SK-N-SH (cell line): ENCODE data around the gene IMMT. TPM values are rescaled to one million over a fixed set of nuclear protein-coding genes. Genes with fewer than 3 reads are reported as not detected.

Source experiments
- CTCF ChIA-PET: fragments of 300-600, 350-600 bp; formaldehyde crosslinking; extraction: SDS; loops from one replicate; lab custom pipeline; 2021; lab: Yijun Ruan, JAX
- POLR2A ChIA-PET: fragments of 350-600 bp; sonication (Branson Sonifier 250); formaldehyde crosslinking; extraction: SDS; loops from one replicate; lab custom pipeline; 2020; ENCODE audit warnings: antibody characterized with exemption, inconsistent platforms; lab: Yijun Ruan, JAX
- DNase-seq: peaks from one replicate; pipeline ENCODE4 v3.0.0; 2012
- H2AFZ ChIP-seq: fragments of 200-600 bp; sonication (generic); 2 replicates; pipeline ENCODE4 v1.8.1; 2016; ENCODE audit warnings: antibody characterized with exemption, mild to moderate bottlenecking, low read depth
- H3F3A ChIP-seq: fragments of 200-600 bp; sonication (generic); replicated peaks from 2 replicates; pipeline ENCODE3; 2016; ENCODE audit warnings: antibody characterized with exemption, mild to moderate bottlenecking; ENCODE audit not compliant: insufficient read depth
- H3K27ac ChIP-seq, 2 experiments: fragments of 200-500 bp in 1 of 2; fragments of 200-600 bp in 1 of 2; sonication (Bioruptor generic) in 1 of 2; sonication (generic), shearing (Covaris generic) in 1 of 2; 2 replicates each; pipeline versions ENCODE4 v1.5.1 to v1.6.1; 2014 to 2016; ENCODE audit warnings: low read depth in 2 of 2, inconsistent platforms in 1 of 2, low read length in 1 of 2, mild to moderate bottlenecking in 1 of 2, mixed read lengths in 1 of 2
- H3K27me3 ChIP-seq: fragments of 200-600 bp; sonication (generic), shearing (Covaris generic); 2 replicates; pipeline ENCODE4 v1.6.1; 2016; ENCODE audit warnings: mixed run types; ENCODE audit not compliant: insufficient read depth
- H3K36me3 ChIP-seq, 2 experiments: fragments of 200-500 bp in 1 of 2; fragments of 200-600 bp in 1 of 2; sonication (Bioruptor generic) in 1 of 2; sonication (generic) in 1 of 2; replicated peaks in 1 of 2; 2 replicates each; pipeline versions ENCODE3 to v1.5.1; 2014 to 2016; ENCODE audit warnings: low read length in 1 of 2, mild to moderate bottlenecking in 1 of 2; ENCODE audit not compliant: insufficient read depth in 2 of 2, control insufficient read depth in 1 of 2
- H3K4me1 ChIP-seq, 2 experiments: fragments of 200-500 bp in 1 of 2; fragments of 200-600 bp in 1 of 2; sonication (Bioruptor generic) in 1 of 2; sonication (generic), shearing (Covaris generic) in 1 of 2; 2 replicates each; pipeline versions ENCODE4 v1.5.1 to v1.6.1; 2014 to 2016; ENCODE audit warnings: low read depth in 1 of 2, low read length in 1 of 2, mixed run types in 1 of 2; ENCODE audit not compliant: insufficient read depth in 2 of 2, control insufficient read depth in 1 of 2
- H3K4me2 ChIP-seq: fragments of 200-600 bp; sonication (generic), shearing (Covaris generic); 2 replicates; pipeline ENCODE4 v1.6.1; 2017; ENCODE audit warnings: mixed run types
- H3K4me3 ChIP-seq, 2 experiments: fragments of 200-500 bp in 1 of 2; fragments of 200-600 bp in 1 of 2; sonication (Bioruptor generic) in 1 of 2; sonication (generic), shearing (Covaris generic) in 1 of 2; 2 replicates each; pipeline versions ENCODE4 v1.5.1 to v1.8.1; 2014 to 2016; ENCODE audit warnings: low read depth in 2 of 2, inconsistent platforms in 1 of 2, low read length in 1 of 2, mild to moderate bottlenecking in 1 of 2, mixed read lengths in 1 of 2, moderate library complexity in 1 of 2
- H3K79me2 ChIP-seq: fragments of 200-600 bp; sonication (generic); 2 replicates; pipeline ENCODE4 v1.8.1; 2017; ENCODE audit warnings: mild to moderate bottlenecking; ENCODE audit not compliant: insufficient read depth
- H3K9ac ChIP-seq: fragments of 200-600 bp; sonication (generic); 2 replicates; pipeline ENCODE4 v1.6.1; 2017; ENCODE audit warnings: mixed run types
- H3K9me2 ChIP-seq: fragments of 200-600 bp; sonication (generic); 2 replicates; pipeline ENCODE4 v1.6.1; 2017; ENCODE audit warnings: mixed run types
- H3K9me3 ChIP-seq: fragments of 200-600 bp; sonication (generic); 2 replicates; pipeline ENCODE4 v1.6.1; 2017; ENCODE audit warnings: mixed run types, mild to moderate bottlenecking, moderate library complexity
- H4K20me1 ChIP-seq: fragments of 200-600 bp; sonication (generic); 2 replicates; pipeline ENCODE4 v1.6.1; 2017; ENCODE audit warnings: mild to moderate bottlenecking, mixed run types; ENCODE audit not compliant: insufficient read depth
- CHD2 ChIP-seq: fragments of 150-350 bp; IDR thresholded peaks from 2 replicates; pipeline ENCODE4 v1.6.1; 2018; ENCODE audit warnings: low read length; ENCODE audit not compliant: partially characterized antibody
- EP300 ChIP-seq, 2 experiments: IDR thresholded peaks; 2 replicates each; pipeline versions ENCODE4 v1.4.0 to v1.6.1; 2012; ENCODE audit warnings: borderline replicate concordance in 1 of 2, low read depth in 1 of 2, low read length in 1 of 2
- FOSL2 ChIP-seq: IDR thresholded peaks from 2 replicates; pipeline ENCODE4 v1.4.0; 2012; ENCODE audit warnings: low read depth, mild to moderate bottlenecking, moderate library complexity, borderline replicate concordance
- FOXJ3 ChIP-seq: sonication (generic); formaldehyde crosslinking; IDR thresholded peaks from 2 replicates; pipeline ENCODE4 v1.5.1; 2020; ENCODE audit warnings: mild to moderate bottlenecking, missing genetic modification reagents
- FOXM1 ChIP-seq: IDR thresholded peaks from 2 replicates; pipeline ENCODE4 v1.4.0; 2012; ENCODE audit warnings: low read depth, mild to moderate bottlenecking
- NFIC ChIP-seq: IDR thresholded peaks from 2 replicates; pipeline ENCODE4 v1.4.0; 2012; ENCODE audit warnings: borderline replicate concordance
- NRF1 ChIP-seq: IDR thresholded peaks from 2 replicates; pipeline ENCODE4 v1.6.1; 2012; ENCODE audit warnings: low read depth, mild to moderate bottlenecking, low read length
- POLR2AphosphoS5 ChIP-seq: IDR thresholded peaks from 2 replicates; pipeline ENCODE4 v1.6.1; 2012; ENCODE audit warnings: low read depth, low read length
- RAD21 ChIP-seq: IDR thresholded peaks from 2 replicates; pipeline ENCODE4 v1.6.1; 2012; ENCODE audit warnings: mild to moderate bottlenecking, low read length
- SIN3A ChIP-seq: IDR thresholded peaks from 2 replicates; pipeline ENCODE4 v1.6.1; 2012; ENCODE audit warnings: low read depth, mild to moderate bottlenecking, low read length, moderate library complexity, borderline replicate concordance
- TAF1 ChIP-seq: IDR thresholded peaks from 2 replicates; pipeline ENCODE4 v1.6.1; 2012; ENCODE audit warnings: low read depth, mild to moderate bottlenecking, low read length, moderate library complexity, borderline replicate concordance
- YY1 ChIP-seq: IDR thresholded peaks from 2 replicates; pipeline ENCODE4 v1.4.0; 2012; ENCODE audit warnings: low read depth, mild to moderate bottlenecking
- ZBTB33 ChIP-seq: IDR thresholded peaks from 2 replicates; pipeline ENCODE4 v1.4.0; 2012; ENCODE audit warnings: low read depth, borderline replicate concordance
- WGBS: methylation state at CpG from one replicate; pipeline ENCODE4 v1.1.6; 2017; ENCODE audit warnings: low lambda C conversion rate; 5-methylcytosine and 5-hydroxymethylcytosine counted together
- polyA plus RNA-seq, 3 experiments: library from polyadenylated mRNA; depleted of rRNA; stranded (reverse); fragments of >200 nt; gene quantifications; 2 replicates each; pipeline ENCODE4 v1.2.3, GENCODE V29; 2012
- TF ChIP-seq, protein P1 (sequence below): IDR thresholded peaks from 2 replicates; pipeline ENCODE4; 2012
- TF ChIP-seq, protein P2 (sequence below): fragments of 200-600 bp; sonication (generic); IDR thresholded peaks from 2 replicates; pipeline ENCODE4 v1.6.1; 2017; ENCODE audit warnings: antibody characterized with exemption, mild to moderate bottlenecking, moderate library complexity
- TF ChIP-seq, protein P3 (sequence below): fragments of 150-350 bp; IDR thresholded peaks from 2 replicates; pipeline ENCODE4 v1.6.1; 2017; ENCODE audit warnings: antibody characterized with exemption, low read length, low read depth, borderline replicate concordance
- TF ChIP-seq, protein P4 (sequence below): IDR thresholded peaks from 2 replicates; pipeline ENCODE4 v1.6.1; 2012; ENCODE audit warnings: mild to moderate bottlenecking, low read depth, low read length, moderate library complexity

IMMT gene
- polyA plus RNA-seq, 1 of the 3 experiments (the other 2 are of a cell fraction): 36.3 TPM

DNA sequence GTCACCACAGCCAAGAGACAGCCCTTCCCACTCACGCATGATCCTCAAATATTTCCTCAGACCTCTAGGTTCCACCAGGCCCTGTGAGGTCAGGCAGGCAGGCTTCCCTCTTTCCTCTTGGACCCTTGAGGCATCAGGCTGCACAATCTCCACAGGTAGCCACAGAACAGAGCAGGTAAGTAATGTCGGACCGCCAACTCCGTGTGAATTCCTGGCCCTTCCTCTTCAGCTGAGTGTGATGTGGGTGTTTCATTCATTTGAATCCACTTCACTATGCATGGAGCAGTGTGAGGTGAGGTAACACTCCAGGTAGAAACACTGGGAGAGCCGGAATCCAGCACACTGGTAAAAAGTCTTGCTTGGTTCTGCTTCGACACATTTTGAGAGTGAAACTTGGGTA is 48.0 kb upstream of the IMMT start:
- Histone ChIP-seq H4K20me1 (no peaks in the 10 kb centered on the region), H3K4me2 (no peak overlapping the region), H3K36me3 (no peaks in the 10 kb centered on the region), H3K9ac (no peak overlapping the region), H3K27ac (no peak overlapping the region), H3K4me1 (no peaks in the 10 kb centered on the region; a peak in 1 of 4 replicates), H3K4me3 (no peak overlapping the region), H3K9me2 (no peaks in the 10 kb centered on the region), H3F3A (no peaks in the 10 kb centered on the region), H2AFZ (no peak overlapping the region), H3K27me3 (no peaks in the 10 kb centered on the region), H3K9me3 (no peaks in the 10 kb centered on the region), H3K79me2 (no peaks in the 10 kb centered on the region)
- no peak for TF ChIP-seq EP300 (IDR thresholded peaks at IDR 0.05; ENCODE audit: borderline replicate concordance in 1 of 2, low read depth in 1 of 2, low read length in 1 of 2)
- TF ChIP-seq SIN3A: no peak
- TF ChIP-seq, protein P1, sequence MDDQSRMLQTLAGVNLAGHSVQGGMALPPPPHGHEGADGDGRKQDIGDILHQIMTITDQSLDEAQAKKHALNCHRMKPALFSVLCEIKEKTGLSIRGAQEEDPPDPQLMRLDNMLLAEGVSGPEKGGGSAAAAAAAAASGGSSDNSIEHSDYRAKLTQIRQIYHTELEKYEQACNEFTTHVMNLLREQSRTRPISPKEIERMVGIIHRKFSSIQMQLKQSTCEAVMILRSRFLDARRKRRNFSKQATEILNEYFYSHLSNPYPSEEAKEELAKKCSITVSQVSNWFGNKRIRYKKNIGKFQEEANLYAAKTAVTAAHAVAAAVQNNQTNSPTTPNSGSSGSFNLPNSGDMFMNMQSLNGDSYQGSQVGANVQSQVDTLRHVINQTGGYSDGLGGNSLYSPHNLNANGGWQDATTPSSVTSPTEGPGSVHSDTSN: no peak
- TF ChIP-seq NRF1: no peak
- no peak for TF ChIP-seq CHD2
- no peak for TF ChIP-seq YY1
- TF ChIP-seq, protein P2, sequence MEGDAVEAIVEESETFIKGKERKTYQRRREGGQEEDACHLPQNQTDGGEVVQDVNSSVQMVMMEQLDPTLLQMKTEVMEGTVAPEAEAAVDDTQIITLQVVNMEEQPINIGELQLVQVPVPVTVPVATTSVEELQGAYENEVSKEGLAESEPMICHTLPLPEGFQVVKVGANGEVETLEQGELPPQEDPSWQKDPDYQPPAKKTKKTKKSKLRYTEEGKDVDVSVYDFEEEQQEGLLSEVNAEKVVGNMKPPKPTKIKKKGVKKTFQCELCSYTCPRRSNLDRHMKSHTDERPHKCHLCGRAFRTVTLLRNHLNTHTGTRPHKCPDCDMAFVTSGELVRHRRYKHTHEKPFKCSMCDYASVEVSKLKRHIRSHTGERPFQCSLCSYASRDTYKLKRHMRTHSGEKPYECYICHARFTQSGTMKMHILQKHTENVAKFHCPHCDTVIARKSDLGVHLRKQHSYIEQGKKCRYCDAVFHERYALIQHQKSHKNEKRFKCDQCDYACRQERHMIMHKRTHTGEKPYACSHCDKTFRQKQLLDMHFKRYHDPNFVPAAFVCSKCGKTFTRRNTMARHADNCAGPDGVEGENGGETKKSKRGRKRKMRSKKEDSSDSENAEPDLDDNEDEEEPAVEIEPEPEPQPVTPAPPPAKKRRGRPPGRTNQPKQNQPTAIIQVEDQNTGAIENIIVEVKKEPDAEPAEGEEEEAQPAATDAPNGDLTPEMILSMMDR: no peak
- TF ChIP-seq, protein P3, sequence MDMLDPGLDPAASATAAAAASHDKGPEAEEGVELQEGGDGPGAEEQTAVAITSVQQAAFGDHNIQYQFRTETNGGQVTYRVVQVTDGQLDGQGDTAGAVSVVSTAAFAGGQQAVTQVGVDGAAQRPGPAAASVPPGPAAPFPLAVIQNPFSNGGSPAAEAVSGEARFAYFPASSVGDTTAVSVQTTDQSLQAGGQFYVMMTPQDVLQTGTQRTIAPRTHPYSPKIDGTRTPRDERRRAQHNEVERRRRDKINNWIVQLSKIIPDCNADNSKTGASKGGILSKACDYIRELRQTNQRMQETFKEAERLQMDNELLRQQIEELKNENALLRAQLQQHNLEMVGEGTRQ: no peak
- TF ChIP-seq TAF1: no peak
- no peak for TF ChIP-seq FOSL2
- TF ChIP-seq NFIC: no peak
- TF ChIP-seq FOXM1: no peak
- no peak for DNase-seq
- ChIA-PET CTCF (no interaction called here), POLR2A (no interaction called here)
- 79% methylated on average over 6 of the region's 6 CpGs for WGBS

- H3K4me3 ChIP-seq: no peak overlapping the region
- H3K79me2 ChIP-seq: no peaks in the 10 kb centered on the region
- POLR2A ChIA-PET: no interaction called here
- no peaks in the 10 kb centered on the region for H3F3A ChIP-seq
- H3K4me2 ChIP-seq: no peak overlapping the region
- H3K27me3 ChIP-seq: no peaks in the 10 kb centered on the region; the same call in 1 of the 2 replicates
- H3K4me1 ChIP-seq: no peaks in the 10 kb centered on the region; a peak in 1 of 4 replicates
- H3K9me2 ChIP-seq: no peaks in the 10 kb centered on the region
- no peaks in the 10 kb centered on the region for H3K36me3 ChIP-seq
- 61% methylated on average over 6 of the region's 6 CpGs for WGBS
- H4K20me1 ChIP-seq: no peaks in the 10 kb centered on the region
- H2AFZ ChIP-seq: no peak overlapping the region
- CTCF ChIA-PET: no interaction called here
- DNase-seq: no peak
- H3K27ac ChIP-seq: no peak overlapping the region
- no peaks in the 10 kb centered on the region for H3K9me3 ChIP-seq
- H3K9ac ChIP-seq: no peak overlapping the region
- TF ChIP-seq, protein P4, sequence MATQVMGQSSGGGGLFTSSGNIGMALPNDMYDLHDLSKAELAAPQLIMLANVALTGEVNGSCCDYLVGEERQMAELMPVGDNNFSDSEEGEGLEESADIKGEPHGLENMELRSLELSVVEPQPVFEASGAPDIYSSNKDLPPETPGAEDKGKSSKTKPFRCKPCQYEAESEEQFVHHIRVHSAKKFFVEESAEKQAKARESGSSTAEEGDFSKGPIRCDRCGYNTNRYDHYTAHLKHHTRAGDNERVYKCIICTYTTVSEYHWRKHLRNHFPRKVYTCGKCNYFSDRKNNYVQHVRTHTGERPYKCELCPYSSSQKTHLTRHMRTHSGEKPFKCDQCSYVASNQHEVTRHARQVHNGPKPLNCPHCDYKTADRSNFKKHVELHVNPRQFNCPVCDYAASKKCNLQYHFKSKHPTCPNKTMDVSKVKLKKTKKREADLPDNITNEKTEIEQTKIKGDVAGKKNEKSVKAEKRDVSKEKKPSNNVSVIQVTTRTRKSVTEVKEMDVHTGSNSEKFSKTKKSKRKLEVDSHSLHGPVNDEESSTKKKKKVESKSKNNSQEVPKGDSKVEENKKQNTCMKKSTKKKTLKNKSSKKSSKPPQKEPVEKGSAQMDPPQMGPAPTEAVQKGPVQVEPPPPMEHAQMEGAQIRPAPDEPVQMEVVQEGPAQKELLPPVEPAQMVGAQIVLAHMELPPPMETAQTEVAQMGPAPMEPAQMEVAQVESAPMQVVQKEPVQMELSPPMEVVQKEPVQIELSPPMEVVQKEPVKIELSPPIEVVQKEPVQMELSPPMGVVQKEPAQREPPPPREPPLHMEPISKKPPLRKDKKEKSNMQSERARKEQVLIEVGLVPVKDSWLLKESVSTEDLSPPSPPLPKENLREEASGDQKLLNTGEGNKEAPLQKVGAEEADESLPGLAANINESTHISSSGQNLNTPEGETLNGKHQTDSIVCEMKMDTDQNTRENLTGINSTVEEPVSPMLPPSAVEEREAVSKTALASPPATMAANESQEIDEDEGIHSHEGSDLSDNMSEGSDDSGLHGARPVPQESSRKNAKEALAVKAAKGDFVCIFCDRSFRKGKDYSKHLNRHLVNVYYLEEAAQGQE: no peak
- TF ChIP-seq RAD21 (no peak), FOSL2 (no peak), NRF1 (no peak), FOXJ3 (CRISPR knock-in tag) (no peak), POLR2AphosphoS5 (no peak), ZBTB33 (no peak)
- TF ChIP-seq, protein P1: no peak
These were observed 46.3 kb upstream of the IMMT start for GRCh38 chr2:86241611-86242010.
